K562 (cell line): Measurements from ENCODE around the gene SVEP1. TPM values are rescaled to one million over a fixed set of nuclear protein-coding genes. Genes with fewer than 3 reads are reported as not detected.

Source experiments
- BRD4 ChIP-seq: fragments of 200-600 bp; sonication (generic); IDR thresholded peaks from 2 replicates; pipeline ENCODE4 v1.6.1; 2017; ENCODE audit warnings: inconsistent platforms
- CEBPB ChIP-seq: fragments of 450-650 bp; IDR thresholded peaks from 2 replicates; pipeline ENCODE4 v1.6.1; 2016; ENCODE audit warnings: missing genetic modification characterization, missing compliant biosample characterization
- CXXC5 ChIP-seq: fragments of 250-450 bp; sonication (Bioruptor Pico); IDR thresholded peaks from 2 replicates; pipeline ENCODE4 v1.8.0; 2022; ENCODE audit warnings: inconsistent platforms, mild to moderate bottlenecking, moderate library complexity
- HLTF ChIP-seq: fragments of 450-650 bp; IDR thresholded peaks from 2 replicates; pipeline ENCODE4 v1.6.1; 2016
- HMG20A ChIP-seq: fragments of 450-650 bp; formaldehyde crosslinking; conservative IDR thresholded peaks from 2 replicates; pipeline ENCODE4 v1.4.0; 2020; ENCODE audit warnings: mild to moderate bottlenecking, mixed read lengths
- IRF2 ChIP-seq: sonication (generic); formaldehyde crosslinking; IDR thresholded peaks from 2 replicates; pipeline ENCODE4 v1.8.1; 2022; ENCODE audit warnings: mild to moderate bottlenecking, missing genetic modification reagents
- LCOR ChIP-seq: sonication (generic); formaldehyde crosslinking; IDR thresholded peaks from 2 replicates; pipeline ENCODE4 v1.8.0; 2022; ENCODE audit warnings: mild to moderate bottlenecking, missing genetic modification reagents
- MCM2 ChIP-seq: fragments of 450-650 bp; IDR thresholded peaks from 2 replicates; pipeline ENCODE4 v1.6.1; 2017; ENCODE audit warnings: low read depth, mild to moderate bottlenecking
- MCM3 ChIP-seq: fragments of 450-650 bp; IDR thresholded peaks from 2 replicates; pipeline ENCODE4 v1.6.1; 2016
- MLLT1 ChIP-seq, 2 experiments: fragments of 450-650 bp; IDR thresholded peaks; 2 replicates each; pipeline ENCODE4 v1.6.1; 2016
- NCOA4 ChIP-seq: fragments of 450-650 bp; IDR thresholded peaks from 2 replicates; pipeline ENCODE4 v1.6.1; 2018; ENCODE audit warnings: mild to moderate bottlenecking; ENCODE audit not compliant: partially characterized antibody
- PHB ChIP-seq: fragments of 250-450 bp; sonication (Bioruptor Pico); IDR thresholded peaks from 2 replicates; pipeline ENCODE4 v1.5.0; 2021
- RBBP5 ChIP-seq: fragments of 200-600 bp; sonication (generic); IDR thresholded peaks from 2 replicates; pipeline ENCODE4 v1.6.1; 2012; ENCODE audit warnings: borderline replicate concordance, mild to moderate bottlenecking, low read length, control low read depth, inconsistent platforms; ENCODE audit not compliant: insufficient read depth, poor library complexity, severe bottlenecking
- TBL1XR1 ChIP-seq, 2 experiments: IDR thresholded peaks; 2 replicates each; pipeline ENCODE4 v1.6.1; 2012; ENCODE audit warnings: improper control_type of control experiment in 2 of 2, low read length in 2 of 2, mild to moderate bottlenecking in 1 of 2
- THRA ChIP-seq: fragments of 450-650 bp; IDR thresholded peaks from 2 replicates; pipeline ENCODE4 v1.6.1; 2017; ENCODE audit warnings: mild to moderate bottlenecking, moderate library complexity
- WHSC1 ChIP-seq: IDR thresholded peaks from one replicate; pipeline ENCODE4 v1.6.1; 2012; ENCODE audit warnings: low read length, control low read depth, inconsistent platforms
- YBX1 ChIP-seq: fragments of 450-650 bp; IDR thresholded peaks from 2 replicates; pipeline ENCODE4 v1.7.1; 2016; ENCODE audit warnings: mild to moderate bottlenecking
- ZKSCAN3 ChIP-seq: fragments of 250-450 bp; sonication (Bioruptor Pico); IDR thresholded peaks from 2 replicates; pipeline ENCODE4 v1.4.0; 2020
- ZNF175 ChIP-seq: fragments of 200-800 bp; sonication (Bioruptor generic); IDR thresholded peaks from 2 replicates; pipeline ENCODE4 v1.6.1; 2016; ENCODE audit warnings: low read depth, mild to moderate bottlenecking, missing genetic modification characterization, missing compliant biosample characterization
- ZNF239 ChIP-seq: fragments of 250-450 bp; sonication (Bioruptor Pico); IDR thresholded peaks from 2 replicates; pipeline ENCODE4 v1.4.0; 2020; ENCODE audit warnings: mild to moderate bottlenecking
- ZNF24 ChIP-seq: fragments of 450-650 bp; IDR thresholded peaks from 2 replicates; pipeline ENCODE4 v1.6.1; 2016
- ZNF311 ChIP-seq: fragments of 250-450 bp; sonication (Bioruptor Pico); IDR thresholded peaks from 2 replicates; pipeline ENCODE4 v1.4.0; 2020; ENCODE audit warnings: mild to moderate bottlenecking, moderate library complexity
- ZNF444 ChIP-seq: fragments of 250-450 bp; sonication (Bioruptor Pico); IDR thresholded peaks from 2 replicates; pipeline ENCODE4 v1.4.0; 2020; ENCODE audit warnings: mild to moderate bottlenecking, moderate library complexity
- ZNF707 ChIP-seq: fragments of 250-450 bp; sonication (Bioruptor Pico); conservative IDR thresholded peaks from 2 replicates; pipeline ENCODE4 v1.8.0; 2022; ENCODE audit warnings: inconsistent platforms, mild to moderate bottlenecking, moderate library complexity
- ZNF79 ChIP-seq: fragments of 250-450 bp; sonication (Bioruptor Pico); IDR thresholded peaks from 2 replicates; pipeline ENCODE4 v1.4.0; 2020; ENCODE audit warnings: low read depth, mild to moderate bottlenecking, moderate library complexity
- ZNF830 ChIP-seq: fragments of 250-450 bp; sonication (Bioruptor Pico); IDR thresholded peaks from 2 replicates; pipeline ENCODE4 v1.5.0; 2021; ENCODE audit warnings: mild to moderate bottlenecking
- polyA plus RNA-seq, 8 experiments: library from polyadenylated mRNA; depleted of rRNA in 4 of 8; stranded (reverse) in 5 of 8; unstranded in 3 of 8; fragments of >200 nt; fragmentation: Nextera tagmentation in 2 of 8; fragmentation: Illumina TruSeq in 1 of 8; extraction: Ambion mirVana in 2 of 8; extraction: Trizol in 1 of 8; gene quantifications; 2 replicates each; pipeline versions ENCODE4 v1.2.1 to v1.2.3, GENCODE V29; 2011 to 2014; ENCODE audit warnings: inconsistent platforms in 1 of 8, missing spikeins in 1 of 8
- total RNA-seq, 7 experiments: library from RNA; depleted of rRNA in 6 of 7; stranded (reverse); fragments of >200 nt in 6 of 7; fragmentation: Illumina TruSeq in 2 of 7; extraction: Trizol in 2 of 7; gene quantifications; 2 replicates each; pipeline versions ENCODE4 v1.2.1 to v1.2.3, GENCODE V29; 2011 to 2021; ENCODE audit warnings: low replicate concordance in 1 of 7
- TF ChIP-seq, protein P1 (sequence below), 2 experiments: IDR thresholded peaks in 1 of 2; conservative IDR thresholded peaks in 1 of 2; 2 replicates each; pipeline ENCODE4 v1.6.1; 2016; ENCODE audit warnings: low read depth in 2 of 2, mild to moderate bottlenecking in 1 of 2, missing compliant biosample characterization in 1 of 2, missing genetic modification characterization in 1 of 2, moderate library complexity in 1 of 2

Gene SVEP1
- total and polyA plus RNA-seq, 9 of the 15 experiments (the other 6 are each of a cell fraction or from before 2014, with no cell fraction given): 0.20 to 0.84 (median 0.43) TPM

GRCh38 chr9:110371411-110372007 is 208.0 kb downstream of the SVEP1 start (continued):
- TF ChIP-seq YBX1 (no peak), ZNF79 (CRISPR knock-in tag) (no peak), TBL1XR1 (IDR thresholded peaks at IDR 0.05; ENCODE audit: low read length in 2 of 2) (peak in 1 of 2 experiments; percentile 94; a peak in 3 of 4 replicates), HLTF (peak; percentile 98), NCOA4 (peak; percentile 98), CXXC5 (peak; percentile 99), ZNF707 (CRISPR knock-in tag) (no peak), ZKSCAN3 (CRISPR knock-in tag) (no peak), IRF2 (CRISPR knock-in tag) (no peak), ZNF444 (CRISPR knock-in tag) (0 out of 2 replicates have a peak, but pooled peaks have one; percentile 60), BRD4 (no peak), ZNF311 (peak; percentile 87), MCM3 (no peak), PHB (CRISPR knock-in tag) (no peak), ZNF24 (peak; percentile 77; the same call in 1 of the 2 replicates), ZNF175 (CRISPR knock-in tag) (peak; percentile 96), MCM2 (no peak), MLLT1 (IDR thresholded peaks at IDR 0.05) (peak; percentile 39 to 89; a peak in 3 of 4 replicates), ZNF239 (CRISPR knock-in tag) (peak; percentile 77), ZNF830 (no peak), LCOR (CRISPR knock-in tag) (peak; percentile 41; the same call in 1 of the 2 replicates), RBBP5 (no peak), CEBPB (tag) (peak; percentile 23; the same call in 1 of the 2 replicates), WHSC1 (no peak), HMG20A (CRISPR knock-in tag) (no peak; the same call in 1 of the 2 replicates), THRA (no peak)
- TF ChIP-seq, protein P1, sequence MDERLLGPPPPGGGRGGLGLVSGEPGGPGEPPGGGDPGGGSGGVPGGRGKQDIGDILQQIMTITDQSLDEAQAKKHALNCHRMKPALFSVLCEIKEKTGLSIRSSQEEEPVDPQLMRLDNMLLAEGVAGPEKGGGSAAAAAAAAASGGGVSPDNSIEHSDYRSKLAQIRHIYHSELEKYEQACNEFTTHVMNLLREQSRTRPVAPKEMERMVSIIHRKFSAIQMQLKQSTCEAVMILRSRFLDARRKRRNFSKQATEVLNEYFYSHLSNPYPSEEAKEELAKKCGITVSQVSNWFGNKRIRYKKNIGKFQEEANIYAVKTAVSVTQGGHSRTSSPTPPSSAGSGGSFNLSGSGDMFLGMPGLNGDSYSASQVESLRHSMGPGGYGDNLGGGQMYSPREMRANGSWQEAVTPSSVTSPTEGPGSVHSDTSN (CRISPR knock-in tag; IDR thresholded peaks at IDR 0.05; ENCODE audit: low read depth): no peak
- TF ChIP-seq, protein P1 (tag; conservative IDR thresholded peaks at IDR 0.05; ENCODE audit: low read depth): peak; percentile 87
